ENCODE results near the gene KRTAP16-1.

DNA sequence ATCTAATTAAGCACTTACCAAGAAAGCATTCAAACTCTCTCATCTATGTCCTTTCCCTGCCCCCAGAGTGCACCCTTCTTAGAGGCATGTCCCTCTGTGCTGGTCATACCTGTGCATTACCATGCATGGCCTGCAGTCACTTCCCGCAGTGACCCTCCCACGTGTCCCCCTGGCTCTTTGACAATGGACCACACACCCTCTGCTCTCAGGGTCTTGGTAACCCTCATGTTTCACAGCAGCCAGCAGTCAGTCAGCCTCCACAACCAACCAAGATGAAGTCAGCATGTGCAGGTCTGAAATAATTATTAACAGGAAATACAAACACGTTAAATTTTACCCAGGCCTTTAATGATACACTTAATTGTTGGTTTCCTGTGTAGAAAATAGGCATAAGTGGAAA, 31.4 kb upstream of the KRTAP16-1 start:
- no peak for TF ChIP-seq EZH2 (IDR thresholded peaks at IDR 0.05; ENCODE audit: low read length, unreplicated experiment)
- TF ChIP-seq, protein P1, sequence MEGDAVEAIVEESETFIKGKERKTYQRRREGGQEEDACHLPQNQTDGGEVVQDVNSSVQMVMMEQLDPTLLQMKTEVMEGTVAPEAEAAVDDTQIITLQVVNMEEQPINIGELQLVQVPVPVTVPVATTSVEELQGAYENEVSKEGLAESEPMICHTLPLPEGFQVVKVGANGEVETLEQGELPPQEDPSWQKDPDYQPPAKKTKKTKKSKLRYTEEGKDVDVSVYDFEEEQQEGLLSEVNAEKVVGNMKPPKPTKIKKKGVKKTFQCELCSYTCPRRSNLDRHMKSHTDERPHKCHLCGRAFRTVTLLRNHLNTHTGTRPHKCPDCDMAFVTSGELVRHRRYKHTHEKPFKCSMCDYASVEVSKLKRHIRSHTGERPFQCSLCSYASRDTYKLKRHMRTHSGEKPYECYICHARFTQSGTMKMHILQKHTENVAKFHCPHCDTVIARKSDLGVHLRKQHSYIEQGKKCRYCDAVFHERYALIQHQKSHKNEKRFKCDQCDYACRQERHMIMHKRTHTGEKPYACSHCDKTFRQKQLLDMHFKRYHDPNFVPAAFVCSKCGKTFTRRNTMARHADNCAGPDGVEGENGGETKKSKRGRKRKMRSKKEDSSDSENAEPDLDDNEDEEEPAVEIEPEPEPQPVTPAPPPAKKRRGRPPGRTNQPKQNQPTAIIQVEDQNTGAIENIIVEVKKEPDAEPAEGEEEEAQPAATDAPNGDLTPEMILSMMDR (conservative IDR thresholded peaks at IDR 0.05; ENCODE audit: low read depth, low read length) = no peak
